ENCODE data around the gene SLC9C1. TPM values are rescaled to one million over a fixed set of nuclear protein-coding genes. Genes with fewer than 3 reads are reported as not detected.

SLC9C1 gene
- total RNA-seq, 1 donor from 2014 or later: 1.3 TPM

DNA sequence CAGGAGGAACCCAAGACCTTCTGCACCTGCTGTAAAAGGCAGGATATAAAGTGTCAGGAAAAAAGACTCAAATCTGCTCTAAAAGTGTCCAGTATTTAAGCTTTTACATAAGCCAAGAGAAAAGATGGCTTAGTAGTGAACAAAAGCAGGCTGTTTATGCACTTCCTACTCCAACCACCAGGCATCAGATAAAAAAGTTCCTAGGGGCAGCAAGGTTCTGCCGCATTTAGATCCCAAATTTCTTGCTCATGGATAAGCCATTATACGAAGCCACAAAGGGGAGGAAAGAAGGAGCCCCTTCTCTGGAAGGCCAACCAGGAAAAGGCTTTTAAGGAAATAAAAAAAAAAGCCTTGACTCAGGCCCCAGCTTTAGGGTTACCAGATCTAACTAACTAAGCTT lies 10.6 kb upstream of the SLC9C1 start:
- H3K4me3 ChIP-seq: peak overlapping the region; percentile 66

DNA sequence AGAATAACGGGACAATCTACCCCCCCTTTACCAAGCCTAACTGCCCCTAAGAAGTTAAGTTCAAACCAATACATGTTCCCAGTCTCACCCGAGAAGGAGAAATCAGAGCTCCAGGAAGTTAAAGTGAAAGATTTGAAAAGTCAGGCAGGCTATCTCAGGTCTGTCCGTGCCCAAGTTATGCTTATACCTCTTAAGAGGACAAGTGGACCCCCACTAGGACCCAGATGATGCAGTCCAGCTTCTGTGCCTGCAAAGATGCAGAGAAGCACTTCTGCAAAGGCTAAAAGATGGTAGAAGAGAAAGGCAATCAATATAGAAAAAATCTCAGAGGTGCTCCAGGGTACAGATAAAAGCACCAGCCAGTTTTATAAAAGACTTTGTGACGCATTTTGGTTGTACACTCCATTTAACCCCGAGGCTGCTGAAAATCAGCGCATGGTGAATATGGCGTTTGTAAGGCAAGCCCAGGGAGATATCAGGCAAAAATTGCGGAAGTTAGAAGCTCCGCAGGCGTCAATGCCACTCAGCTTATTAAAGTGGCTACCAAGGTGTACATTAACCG lies 9.8 kb upstream of the SLC9C1 start:
- Histone ChIP-seq H3K4me3 (peak overlapping the region; percentile 66), H3K36me3 (no peaks in the 10 kb centered on the region), H3K4me1 (peaks cover 28% of the 10 kb centered on the region), H3K27ac (replicated peaks) (peak overlapping the region; percentile 39), H3K9me3 (replicated peaks) (peaks cover 5% of the 10 kb centered on the region), H3K27me3 (ENCODE audit: low read depth) (no peaks in the 10 kb centered on the region)
- intact Hi-C loops (cut with micrococcal nuclease): no loop called here
- no peak for DNase-seq
- no peak for TF ChIP-seq CTCF (IDR thresholded peaks at IDR 0.05; ENCODE audit: borderline replicate concordance)

More for the DNA sequence above, 10.6 kb upstream of the SLC9C1 start:
- Histone ChIP-seq H3K27ac (replicated peaks) (peak overlapping the region; percentile 39), H3K27me3 (ENCODE audit: low read depth) (no peaks in the 10 kb centered on the region), H3K4me1 (peaks cover 28% of the 10 kb centered on the region), H3K9me3 (replicated peaks) (peaks cover 5% of the 10 kb centered on the region), H3K36me3 (no peaks in the 10 kb centered on the region)
- DNase-seq: no peak
- TF ChIP-seq CTCF (IDR thresholded peaks at IDR 0.05; ENCODE audit: borderline replicate concordance): peak; percentile 37
- intact Hi-C loops (cut with micrococcal nuclease): no loop called here

- H3K27ac ChIP-seq (replicated peaks): peak overlapping the region; percentile 39
- no peak for DNase-seq
- H3K27me3 ChIP-seq (ENCODE audit: low read depth): no peaks in the 10 kb centered on the region
- TF ChIP-seq CTCF (IDR thresholded peaks at IDR 0.05; ENCODE audit: borderline replicate concordance): no peak
- peak overlapping the region; percentile 66 for H3K4me3 ChIP-seq
- no peaks in the 10 kb centered on the region for H3K36me3 ChIP-seq
- intact Hi-C loops (cut with micrococcal nuclease): no loop called here
- peaks cover 28% of the 10 kb centered on the region for H3K4me1 ChIP-seq
- H3K9me3 ChIP-seq (replicated peaks): peaks cover 5% of the 10 kb centered on the region
Measured at GRCh38 chr3:112302881-112303763, 9.1 kb upstream of the SLC9C1 start.

DNA sequence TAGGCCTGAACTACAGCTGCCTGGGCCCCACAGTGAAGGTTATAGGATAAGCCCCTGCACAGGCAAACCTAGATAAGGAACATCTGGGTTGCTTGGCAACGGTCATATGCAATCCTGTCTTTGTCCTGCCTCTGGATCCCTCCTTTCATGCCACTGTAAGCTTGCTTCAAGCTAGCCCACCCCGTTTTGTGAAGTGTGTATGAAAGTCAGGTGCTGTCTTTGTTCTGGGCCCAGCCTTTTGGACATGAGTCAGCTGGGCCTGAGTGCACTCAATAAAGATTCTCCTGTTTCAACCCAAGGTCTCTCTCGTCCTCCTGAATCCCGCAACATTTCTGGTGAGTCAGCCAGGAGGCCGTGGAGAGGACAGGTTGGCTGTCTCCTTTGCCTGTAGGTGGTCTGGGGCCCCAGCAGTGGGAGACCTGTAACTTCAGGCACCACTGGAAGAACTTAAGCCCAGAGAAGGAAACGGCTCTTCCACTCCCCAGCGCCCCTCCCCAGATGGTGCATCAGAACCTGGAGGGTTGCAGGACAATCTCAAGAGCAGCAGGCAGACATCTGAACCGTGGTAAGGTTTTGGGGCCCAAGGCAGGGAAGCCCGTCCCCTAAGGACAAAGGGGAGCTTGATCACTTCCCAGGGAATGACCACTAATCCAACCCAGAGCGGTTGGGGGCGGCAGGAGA lies 8.3 kb upstream of the SLC9C1 start:
- no peak overlapping the region for H3K27ac ChIP-seq (replicated peaks)

More for the DNA sequence above, 8.3 kb upstream of the SLC9C1 start:
- Histone ChIP-seq H3K9me3 (replicated peaks) (peaks cover 5% of the 10 kb centered on the region), H3K27me3 (ENCODE audit: low read depth) (no peaks in the 10 kb centered on the region), H3K4me1 (peaks cover 28% of the 10 kb centered on the region), H3K36me3 (no peaks in the 10 kb centered on the region), H3K4me3 (peak overlapping the region; percentile 66)
- no peak for TF ChIP-seq CTCF (IDR thresholded peaks at IDR 0.05; ENCODE audit: borderline replicate concordance)
- DNase-seq: no peak
- intact Hi-C loops (cut with micrococcal nuclease): no loop called here

Measured in left ventricle myocardium inferior (tissue), 1 donor.